Measurements from ENCODE around the gene DGKB.

The DGKB gene

DNA sequence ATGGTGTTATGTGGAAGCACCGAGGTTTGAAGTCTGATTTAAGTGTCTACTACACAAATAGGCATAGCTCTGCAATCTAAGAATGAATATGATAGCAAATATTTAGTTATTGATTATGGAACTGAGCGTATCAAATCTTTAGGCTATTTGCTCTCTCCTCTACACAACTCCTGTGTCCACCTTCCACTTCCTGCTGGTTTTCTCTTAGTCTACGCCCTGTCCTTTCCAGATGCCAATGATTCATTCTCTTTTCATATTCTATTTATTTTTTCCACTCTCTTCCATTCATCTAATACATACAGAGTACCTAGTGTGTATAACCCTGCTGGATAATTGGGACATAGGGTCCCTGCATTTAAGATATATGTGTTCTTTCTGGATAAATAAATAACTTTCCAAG lies 83.7 kb downstream of the DGKB start:
- no peak for DNase-seq

DNA sequence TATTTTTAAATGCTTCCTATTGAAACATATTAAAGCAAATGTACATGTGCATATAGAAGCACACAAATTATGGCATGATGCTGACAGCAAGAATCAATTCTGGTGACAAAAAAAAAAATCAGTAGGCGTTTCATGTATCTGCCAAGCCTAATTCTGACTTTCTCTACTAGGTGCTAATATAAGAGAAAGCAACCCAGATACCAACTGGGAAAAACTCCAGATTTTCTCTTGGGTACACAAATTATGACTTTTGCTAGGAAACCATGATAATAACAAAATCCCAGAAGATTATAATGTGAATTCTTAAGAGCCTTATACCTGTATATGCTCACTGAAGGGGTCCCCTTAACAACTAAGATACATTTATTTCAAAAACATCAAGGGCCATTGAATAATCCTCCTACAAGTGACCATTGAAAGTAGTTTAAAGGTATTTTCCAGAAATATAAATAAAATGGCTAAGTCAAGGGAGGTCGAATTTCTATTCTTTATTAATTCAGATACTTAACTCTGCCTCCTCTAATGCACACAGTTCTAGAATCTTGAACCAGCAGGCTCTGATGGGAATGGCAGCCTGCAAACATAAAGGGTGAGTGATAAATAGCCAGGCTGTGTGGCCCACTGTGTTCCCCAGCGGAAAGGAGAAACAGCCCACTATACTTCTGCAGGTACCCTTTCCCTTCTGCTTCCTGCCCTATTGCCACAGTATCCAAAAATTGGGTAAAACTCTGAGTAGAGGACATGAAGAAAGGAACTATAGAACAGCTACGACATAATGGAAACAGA lies 84.5 kb downstream of the DGKB start:
- no peak for DNase-seq

DNA sequence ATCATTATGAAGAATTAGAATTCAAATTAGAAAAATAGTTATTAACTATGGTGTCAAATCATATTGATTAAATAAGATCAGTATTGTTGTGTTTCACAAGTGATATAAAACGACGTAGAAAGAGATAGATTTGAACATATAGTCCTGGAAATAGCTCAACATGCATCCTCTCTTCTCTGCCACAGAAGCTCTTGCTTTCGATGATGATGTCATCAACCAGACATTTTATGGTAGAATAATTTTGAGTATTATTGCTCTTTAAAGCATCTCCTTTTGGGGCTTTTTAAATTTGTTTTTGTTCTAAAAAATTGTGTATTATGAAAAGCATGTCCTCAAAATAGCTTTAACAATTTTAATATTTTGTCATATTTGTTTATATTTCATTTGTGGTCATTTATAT lies 95.0 kb downstream of the DGKB start:
- no peak for DNase-seq

DNA sequence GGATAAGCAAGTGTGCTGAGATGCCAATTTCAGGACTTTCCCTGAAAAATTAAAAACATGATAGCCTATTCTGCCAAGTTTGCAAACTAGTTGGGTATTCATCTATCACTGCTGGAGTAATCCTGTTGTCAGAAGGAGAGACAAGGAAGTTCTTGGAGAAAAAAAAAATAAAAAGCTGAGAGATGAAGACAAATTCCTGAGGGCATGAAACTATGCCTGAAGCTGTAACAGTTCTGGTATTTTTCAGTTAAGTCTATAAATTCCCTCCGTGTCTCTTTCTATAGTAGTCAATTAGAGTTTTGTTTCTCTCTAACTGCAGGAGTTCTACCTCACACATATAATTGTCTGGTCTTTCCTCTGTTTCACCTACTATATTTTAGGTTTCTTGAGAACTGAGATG lies 95.7 kb downstream of the DGKB start:
- DNase-seq, result no peak

DNA sequence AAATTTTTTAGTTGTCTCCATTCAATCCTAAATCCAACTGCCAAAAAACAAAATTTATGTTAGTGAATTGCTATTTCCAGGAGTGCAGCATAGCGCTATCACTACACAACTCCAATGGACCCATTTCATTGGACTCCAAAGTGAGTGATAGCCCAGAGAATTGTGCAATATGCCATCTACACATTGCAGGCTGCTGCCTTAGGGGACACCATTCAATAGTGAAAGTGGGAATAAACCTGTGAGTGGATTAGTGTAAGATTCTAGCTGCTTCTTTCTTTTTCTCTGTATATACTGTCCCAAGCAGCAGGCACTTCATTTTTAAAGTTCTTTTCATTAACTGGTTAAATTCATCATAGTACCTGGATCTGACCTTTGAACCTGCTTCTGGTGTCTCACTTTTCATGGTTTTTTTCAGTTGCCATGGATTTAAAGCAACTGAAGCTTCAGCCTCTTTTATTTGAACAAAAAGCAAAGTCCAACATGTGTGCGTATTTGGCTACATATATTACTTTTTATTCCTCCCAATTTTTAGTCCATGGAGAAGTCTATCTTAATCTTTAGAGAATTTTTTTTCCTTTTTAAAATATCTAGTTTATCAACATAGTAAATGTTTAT lies 97.3 kb downstream of the DGKB start:
- DNase-seq, result no peak

DNA sequence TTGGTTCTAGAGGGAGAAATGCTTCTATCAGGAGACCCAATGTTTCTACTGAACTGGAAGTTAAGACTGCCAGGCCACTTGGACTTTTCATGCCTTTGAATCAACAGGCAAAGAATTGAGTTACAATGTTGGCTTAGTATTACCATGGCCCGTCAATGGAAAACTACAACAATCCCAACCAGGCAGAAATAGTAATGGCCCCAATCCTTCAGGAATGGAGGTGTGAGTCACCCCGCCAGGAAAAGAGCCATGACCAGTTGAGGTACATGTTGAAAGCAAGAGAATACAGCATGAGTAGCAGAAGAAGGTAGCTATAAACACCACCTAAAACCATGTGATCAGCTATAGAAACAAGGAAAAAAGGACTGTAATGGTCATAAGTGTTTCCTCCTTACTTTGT lies 101.9 kb downstream of the DGKB start:
- no peak for DNase-seq

DNA sequence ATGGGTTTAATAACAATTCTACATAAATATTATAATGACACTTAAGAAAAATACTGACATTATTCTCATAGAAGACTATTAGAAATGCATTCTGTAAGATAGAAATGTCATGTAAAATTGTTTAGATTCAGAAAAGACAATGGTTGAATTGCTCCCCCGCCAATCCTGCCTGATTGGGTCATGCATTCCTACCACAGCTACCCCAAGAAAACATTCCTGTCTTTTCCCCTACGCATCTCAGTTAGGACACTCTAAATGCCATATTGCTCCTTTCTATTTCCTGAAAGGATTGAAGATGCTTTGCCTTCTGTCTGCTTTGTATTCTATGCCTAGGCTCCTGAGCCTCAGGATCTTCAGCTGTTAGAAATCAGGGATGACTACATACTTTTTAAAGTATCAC lies 109.4 kb downstream of the DGKB start:
- no peak for DNase-seq

DNA sequence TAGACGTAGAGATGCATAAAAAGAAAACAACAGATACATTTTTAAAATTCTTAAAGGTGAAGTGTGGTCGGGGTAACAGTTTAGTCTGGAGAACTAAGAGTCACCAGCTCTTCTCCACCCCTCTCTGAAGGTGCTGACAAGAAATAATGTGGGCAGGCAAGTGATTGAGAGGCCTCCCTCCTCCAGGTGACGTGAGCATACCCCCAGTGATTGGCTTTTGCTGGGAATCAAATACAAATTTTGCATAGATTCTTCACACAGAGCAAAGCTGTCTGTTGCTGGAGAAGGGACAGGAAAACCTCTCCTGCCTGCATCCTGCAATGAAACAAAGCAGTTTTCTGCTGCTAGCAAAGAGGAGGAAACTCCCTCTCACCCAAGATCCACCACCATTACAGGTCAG lies 115.0 kb downstream of the DGKB start:
- no peak for DNase-seq

DNA sequence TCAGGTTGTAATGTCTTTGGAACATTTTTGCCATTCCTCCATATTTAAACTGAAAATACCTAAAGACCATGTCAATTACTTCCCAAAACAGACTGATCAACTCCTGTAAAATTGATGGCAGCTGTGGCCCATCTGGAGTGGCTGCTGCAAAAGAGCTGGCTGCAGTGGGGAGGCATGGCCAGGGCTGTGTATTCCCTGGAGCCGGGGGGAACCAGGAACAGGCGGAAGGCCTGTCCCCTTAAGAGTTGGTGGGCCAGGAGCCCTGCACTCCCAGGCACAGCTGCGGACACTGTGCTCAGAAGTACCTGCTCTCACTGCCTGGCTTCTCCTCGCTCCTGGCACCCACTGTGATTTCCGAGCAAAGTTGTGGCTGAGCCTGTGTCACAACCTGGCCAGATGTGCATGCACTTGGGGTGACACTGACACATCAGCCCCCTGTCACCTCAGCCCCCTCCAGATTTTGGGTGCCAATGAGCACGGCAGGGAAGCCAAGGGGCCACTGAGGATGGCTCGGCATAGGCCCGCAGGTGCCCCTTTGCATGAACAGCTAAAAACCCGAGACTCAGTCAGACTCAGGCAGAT lies 116.1 kb downstream of the DGKB start:
- no peak for DNase-seq

DNA sequence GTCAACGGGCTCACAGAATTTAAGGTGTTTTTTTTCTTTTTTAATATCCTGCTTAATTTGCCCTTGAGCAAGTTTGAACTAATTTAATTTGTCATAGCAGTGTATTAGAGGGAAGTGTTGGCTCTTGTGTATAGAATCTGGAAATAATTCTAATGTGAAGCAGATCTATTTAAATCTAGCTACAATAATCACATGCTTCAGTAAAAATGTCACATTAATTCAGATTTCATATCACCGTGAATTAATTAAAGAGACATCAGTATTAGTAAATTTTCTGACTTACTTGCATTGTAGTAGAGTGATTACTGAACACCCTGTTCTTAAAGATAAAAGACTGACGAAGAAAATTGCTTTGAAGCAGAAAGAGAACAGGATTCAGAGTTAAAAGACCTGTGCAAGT lies 124.7 kb downstream of the DGKB start:
- no peak for DNase-seq

DNA sequence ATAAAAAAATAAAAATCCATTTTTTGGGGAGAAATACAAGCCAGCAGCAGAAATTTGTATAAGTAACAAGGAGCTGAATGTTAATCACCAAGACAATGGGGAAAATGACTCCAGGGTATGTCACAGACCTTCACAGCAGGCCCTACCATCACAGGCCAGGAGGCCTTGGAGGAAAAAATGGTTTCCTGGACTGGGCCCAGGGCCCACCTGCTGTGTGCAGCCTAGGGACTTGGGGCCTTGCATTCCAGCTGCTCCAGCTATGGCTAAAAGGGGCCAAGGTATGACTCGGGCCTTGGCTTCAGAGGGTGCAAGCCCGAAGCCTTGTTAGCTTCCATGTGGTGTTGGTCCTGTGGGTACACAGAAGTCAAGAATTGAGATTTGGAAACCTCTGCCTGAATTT lies 126.3 kb downstream of the DGKB start:
- DNase-seq, result no peak

DNA sequence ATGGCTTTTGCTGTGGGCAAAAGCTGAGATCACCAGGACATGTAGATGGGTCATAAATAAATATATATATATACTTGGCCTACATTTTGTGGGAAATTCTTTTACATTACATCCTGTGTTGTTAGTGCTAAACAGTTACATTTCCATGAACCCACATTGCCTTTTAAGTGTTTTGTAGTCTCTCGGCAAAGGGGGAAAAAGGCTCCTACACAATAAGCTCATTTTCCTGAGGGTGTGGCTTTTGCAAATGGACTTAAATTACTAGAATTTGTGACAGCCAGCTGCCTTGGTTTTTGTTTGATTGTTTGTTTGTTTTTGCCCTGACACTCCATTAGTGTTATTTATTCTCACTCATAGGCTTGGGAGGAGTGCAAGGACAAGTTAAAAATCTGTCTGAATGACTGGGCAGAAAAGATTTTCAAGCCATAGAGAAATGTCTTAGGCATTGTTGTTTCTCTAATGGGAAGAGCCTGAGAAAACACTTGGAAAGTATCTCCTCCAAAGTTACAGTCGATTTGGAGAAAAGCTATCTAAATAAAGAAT lies 128.8 kb downstream of the DGKB start:
- no peak for DNase-seq

DNA sequence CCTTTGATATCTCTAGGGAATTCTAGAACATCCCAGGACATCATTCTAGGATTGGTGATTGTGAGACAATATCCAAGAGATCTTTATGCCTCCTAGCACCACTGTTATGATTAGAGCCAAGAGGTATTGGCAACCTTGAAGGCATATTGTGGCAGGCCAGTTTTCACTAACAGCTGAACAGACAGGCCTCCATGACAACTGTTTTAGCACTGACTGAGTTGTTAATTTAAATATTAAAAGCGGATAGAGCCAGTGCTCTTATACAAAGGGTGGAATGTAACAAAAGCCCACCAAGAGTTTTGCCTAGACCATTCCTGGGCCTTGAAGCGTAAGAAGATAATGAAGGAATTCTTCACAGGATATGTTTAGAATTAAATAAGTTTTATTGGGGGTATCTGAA lies 131.9 kb downstream of the DGKB start:
- no peak for DNase-seq

DNA sequence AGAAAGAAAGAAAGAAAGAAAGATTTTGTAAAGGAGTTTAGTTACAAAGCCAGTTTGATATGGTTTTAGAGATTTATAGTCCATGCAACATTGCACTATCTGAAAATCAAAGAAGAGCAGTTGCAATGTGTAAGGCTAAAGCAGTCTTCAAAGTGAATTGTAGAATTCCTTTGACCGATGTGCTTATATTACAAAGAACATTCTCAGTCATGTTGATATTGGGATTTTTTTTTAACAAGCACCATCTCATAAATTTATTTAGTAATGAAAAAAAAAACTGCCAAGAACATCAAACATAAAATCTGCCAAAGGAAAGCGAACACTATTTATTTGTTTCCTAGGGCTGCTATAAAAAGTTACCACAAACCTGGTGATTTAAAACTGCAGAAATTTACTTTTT lies 133.3 kb downstream of the DGKB start:
- DNase-seq, result no peak

DNA sequence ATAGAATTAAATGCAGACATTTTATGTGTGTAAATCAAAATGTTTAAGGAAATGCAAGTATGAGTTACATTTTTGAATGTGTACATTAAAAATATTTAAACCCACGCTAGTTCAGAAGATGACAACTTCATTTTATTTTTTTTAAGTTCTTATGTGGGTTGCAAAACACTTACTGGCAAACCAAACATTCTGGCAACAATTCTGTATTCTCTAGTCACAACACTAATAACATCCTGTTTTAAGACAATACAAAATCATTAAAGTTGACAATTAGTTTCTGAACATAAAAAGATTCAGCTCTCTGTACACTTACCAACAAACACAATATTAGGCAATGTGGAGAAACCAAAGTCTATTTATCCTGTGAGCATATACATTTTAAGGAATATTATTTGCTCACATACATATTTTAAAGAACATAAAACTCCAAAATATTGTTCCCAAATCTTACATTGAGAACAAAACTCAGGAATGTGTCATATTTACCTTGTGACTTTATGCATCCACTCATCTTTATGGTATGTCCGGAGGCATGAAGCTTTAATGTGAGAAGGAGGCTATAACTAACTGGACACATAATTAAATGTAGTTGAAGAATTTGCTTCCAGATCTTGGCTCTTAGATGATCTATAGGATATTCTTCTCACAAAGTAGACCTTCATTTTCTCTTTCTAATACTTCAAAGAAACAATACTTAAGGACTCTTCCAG lies 134.7 kb downstream of the DGKB start:
- no peak for DNase-seq

DNA sequence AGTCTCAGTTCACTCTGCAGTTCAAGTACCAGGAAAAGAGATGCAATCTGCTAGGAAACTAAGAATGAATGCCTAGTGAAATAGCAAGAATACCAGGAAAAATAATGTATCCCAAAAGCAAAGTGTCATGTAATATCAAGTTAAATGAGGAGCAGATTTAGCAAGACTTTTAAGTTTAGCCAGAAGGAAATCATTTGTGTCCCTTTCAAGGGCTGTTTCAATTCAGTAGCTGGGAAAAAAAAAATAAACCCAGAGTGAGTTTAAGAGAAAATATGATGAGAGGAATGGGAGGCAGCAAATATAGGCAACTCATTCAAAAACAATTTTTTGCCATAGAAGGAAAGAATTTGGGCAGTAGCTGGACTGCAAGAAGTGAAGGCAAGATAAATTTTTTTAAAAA lies 135.8 kb downstream of the DGKB start:
- no peak for DNase-seq

DNA sequence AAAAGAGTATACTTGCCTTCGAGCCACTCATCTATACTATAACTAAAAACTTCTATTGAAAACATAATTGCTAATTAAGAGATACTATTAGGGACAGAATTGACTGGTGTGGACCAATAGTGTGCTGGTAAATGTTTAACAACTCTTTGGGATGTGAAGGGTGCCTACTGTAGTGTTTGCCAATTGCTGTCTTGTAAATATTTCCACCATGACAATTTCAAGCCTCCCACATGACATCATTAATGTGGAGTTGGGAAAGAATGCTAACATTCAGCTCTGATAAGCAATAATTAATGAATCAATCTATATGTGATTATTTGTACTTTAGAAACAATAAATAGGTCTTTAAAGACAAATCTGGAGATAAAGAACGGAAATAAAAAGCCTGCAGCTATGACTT lies 136.8 kb downstream of the DGKB start:
- DNase-seq, result no peak

DNA sequence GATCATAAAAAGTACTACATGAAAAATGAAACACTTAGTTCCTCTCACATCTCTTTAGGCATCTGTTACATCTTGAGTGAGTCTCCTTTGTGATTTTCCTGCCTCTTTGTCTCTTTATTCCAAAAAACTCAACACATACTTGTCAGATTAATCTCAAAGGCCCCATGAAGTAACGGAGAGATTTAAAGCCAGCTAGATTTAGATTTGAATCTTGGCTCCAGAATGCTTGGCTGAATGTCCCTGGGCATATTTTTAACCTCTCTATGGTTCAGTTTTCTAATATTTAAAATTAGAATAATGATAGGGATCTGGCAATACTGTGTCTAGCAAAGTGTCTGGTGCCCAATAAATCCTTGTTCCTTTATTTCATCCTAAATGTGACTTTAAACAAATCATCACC lies 140.0 kb downstream of the DGKB start:
- DNase-seq, result no peak

DNA sequence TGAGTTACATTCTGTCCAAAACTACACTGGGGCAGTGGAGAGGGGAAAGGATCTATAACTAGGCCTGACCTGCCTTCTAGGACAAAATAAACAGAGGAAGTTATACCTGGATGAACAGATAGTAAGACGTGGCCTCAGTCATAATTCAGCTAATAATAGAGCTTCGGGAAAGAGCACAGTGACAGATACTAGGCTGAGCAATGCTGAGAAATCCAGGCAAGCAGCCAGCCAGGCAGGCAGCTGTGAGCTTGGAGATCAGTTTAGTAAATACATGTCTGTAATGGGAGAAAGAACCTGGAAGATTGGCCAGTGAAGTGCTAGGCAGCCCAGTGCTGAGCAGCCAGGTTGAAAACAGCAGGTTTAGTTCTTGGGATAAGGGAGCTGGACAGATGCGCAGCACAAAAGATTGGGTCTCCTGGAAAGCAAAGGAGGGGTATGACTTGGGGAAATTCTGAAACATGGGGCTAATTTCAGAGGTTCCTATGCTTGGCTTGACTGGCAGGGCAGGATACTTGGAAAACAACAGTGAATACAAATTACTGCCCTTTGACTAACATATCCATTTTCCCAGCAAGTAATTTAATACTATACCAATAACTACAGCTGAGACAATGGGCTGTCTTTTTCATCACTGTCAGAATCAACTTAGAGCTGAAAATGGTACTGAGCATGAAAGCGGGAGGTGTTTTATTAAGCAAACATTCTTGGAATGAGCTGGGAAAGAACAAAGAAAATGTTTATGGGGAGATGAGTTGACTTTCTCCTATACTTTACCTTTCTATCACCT lies 140.8 kb downstream of the DGKB start:
- DNase-seq, result no peak

DNA sequence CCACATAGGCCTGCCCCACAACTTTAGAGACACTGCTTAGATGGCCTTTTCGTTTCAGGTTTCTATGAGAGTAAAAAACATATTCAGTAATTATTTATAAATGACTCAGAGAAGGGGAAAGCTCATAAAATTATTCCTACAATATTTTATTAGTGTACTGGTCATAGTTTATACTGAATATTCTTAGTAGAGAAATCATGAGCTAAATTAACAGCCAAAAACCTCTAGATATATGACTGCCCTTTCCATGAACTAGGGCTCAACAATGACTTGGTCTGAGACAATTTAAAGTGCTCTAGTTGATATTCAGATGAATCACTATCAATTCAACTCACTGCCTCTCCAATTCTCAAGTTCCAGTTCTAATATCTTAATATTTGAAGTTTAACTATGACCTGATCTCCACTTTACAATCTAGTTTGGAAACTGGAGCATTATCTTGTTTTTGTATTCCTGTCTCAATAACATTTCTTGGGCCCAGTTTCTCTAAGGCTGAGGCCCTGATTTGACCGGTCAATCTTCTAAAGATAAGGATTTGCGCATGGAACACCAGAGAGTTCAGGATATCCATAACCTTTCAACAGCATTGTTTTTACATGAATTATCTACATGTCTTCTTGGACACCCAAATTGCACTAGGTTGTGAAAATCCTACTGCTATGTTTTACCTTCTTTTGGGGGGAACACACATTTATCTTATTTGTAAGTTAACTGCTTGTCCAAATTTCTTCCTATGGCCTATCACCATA lies 141.6 kb downstream of the DGKB start:
- no peak for DNase-seq

DNA sequence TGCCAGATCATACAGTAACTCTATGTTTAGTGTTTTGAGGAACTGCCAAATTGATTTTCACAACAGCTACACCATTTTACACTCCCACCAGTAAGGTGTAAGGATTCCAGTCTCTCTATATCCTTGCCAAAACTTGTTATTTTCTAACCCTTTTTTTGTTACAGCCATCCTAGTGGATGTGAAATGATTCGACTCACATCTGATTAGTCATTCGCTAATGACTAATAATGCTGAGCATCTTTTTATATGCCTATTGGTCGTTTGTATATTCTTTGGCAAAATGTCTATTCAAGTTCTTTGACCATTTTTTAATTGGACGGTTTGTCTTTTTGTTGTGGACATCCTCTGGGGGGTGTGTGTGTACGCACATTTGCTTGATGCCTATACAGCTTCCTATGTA lies 142.8 kb downstream of the DGKB start:
- DNase-seq, result no peak

DNA sequence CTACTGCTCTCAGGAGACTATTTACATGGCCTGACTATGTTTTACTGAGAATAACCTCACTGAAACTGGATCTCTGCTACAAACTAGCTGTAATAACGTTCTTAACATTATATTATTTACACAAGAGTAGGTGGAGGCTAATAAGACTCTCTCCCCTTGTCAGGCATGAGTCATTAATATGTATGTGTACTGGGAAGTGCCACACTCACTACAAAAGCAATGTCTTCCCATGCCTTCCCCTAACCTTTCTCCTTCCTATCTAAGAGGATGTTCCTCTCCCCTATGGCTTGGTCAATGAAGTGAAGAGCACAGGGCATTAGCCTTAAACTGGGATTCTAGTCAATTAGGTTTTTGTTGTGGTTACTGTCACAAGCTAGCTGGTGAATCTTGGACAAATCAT lies 147.9 kb downstream of the DGKB start:
- no peak for DNase-seq
